Natural killer cell treated with Interleukin-12 subunit alpha and Interleukin-12 subunit beta and Interleukin-15 and Interleukin-18, amount 100 ng/mL, for 72 hours (primary cell): ENCODE measurements around the gene SELENOV. TPM values are rescaled to one million over a fixed set of nuclear protein-coding genes. Genes with fewer than 3 reads are reported as not detected.
A peak's percentile ranks its signal among the peaks of the same experiment; 100 is the strongest.
"Not testable (repeated sequence)": the region's sequence is repeated elsewhere in the genome, so short reads cannot be mapped to it uniquely, and the experiment has no call there.

Source experiments
- ATAC-seq, 2 donors: fragments of 150-1000 bp; cut with Tn5 transposase in 1 of 2; sonication (Bioruptor Pico), chemical (Tn5 transposase) in 1 of 2; 2 replicates each; pipeline ENCODE4 v1.10.0; 2021
- DNase-seq: peaks from one replicate; pipeline ENCODE4 v3.0.0; 2022; ENCODE audit warnings: low spot score
- H3K27ac Mint-ChIP-seq, 2 donors: 1 replicate in 1 of 2; 2 replicates in 1 of 2; pipeline ENCODE4 v1.8.0; 2022; ENCODE audit warnings: mixed read lengths in 2 of 2, mild to moderate bottlenecking in 1 of 2, moderate library complexity in 1 of 2
- H3K27me3 Mint-ChIP-seq, 2 donors: 1 replicate in 1 of 2; 2 replicates in 1 of 2; pipeline ENCODE4 v1.8.0; 2022; ENCODE audit warnings: mixed read lengths in 2 of 2
- H3K36me3 Mint-ChIP-seq: one replicate; pipeline ENCODE4 v1.8.0; 2022; ENCODE audit warnings: mixed read lengths
- H3K4me1 Mint-ChIP-seq, 2 donors: 1 replicate in 1 of 2; 2 replicates in 1 of 2; pipeline ENCODE4 v1.8.0; 2022; ENCODE audit warnings: low read depth in 2 of 2, mixed read lengths in 2 of 2, mild to moderate bottlenecking in 1 of 2
- H3K4me3 Mint-ChIP-seq: one replicate; pipeline ENCODE4 v1.8.0; 2022; ENCODE audit warnings: mixed read lengths
- H3K9me3 Mint-ChIP-seq: 2 replicates; pipeline ENCODE4 v1.8.0; 2022; ENCODE audit warnings: mixed read lengths
- total RNA-seq, 2 donors: library from RNA; stranded (reverse); gene quantifications; one replicate each; pipeline ENCODE4 v1.2.3, GENCODE V29; 2022

SELENOV gene, protein sequence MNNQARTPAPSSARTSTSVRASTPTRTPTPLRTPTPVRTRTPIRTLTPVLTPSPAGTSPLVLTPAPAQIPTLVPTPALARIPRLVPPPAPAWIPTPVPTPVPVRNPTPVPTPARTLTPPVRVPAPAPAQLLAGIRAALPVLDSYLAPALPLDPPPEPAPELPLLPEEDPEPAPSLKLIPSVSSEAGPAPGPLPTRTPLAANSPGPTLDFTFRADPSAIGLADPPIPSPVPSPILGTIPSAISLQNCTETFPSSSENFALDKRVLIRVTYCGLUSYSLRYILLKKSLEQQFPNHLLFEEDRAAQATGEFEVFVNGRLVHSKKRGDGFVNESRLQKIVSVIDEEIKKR
- total RNA-seq = not detected

DNA sequence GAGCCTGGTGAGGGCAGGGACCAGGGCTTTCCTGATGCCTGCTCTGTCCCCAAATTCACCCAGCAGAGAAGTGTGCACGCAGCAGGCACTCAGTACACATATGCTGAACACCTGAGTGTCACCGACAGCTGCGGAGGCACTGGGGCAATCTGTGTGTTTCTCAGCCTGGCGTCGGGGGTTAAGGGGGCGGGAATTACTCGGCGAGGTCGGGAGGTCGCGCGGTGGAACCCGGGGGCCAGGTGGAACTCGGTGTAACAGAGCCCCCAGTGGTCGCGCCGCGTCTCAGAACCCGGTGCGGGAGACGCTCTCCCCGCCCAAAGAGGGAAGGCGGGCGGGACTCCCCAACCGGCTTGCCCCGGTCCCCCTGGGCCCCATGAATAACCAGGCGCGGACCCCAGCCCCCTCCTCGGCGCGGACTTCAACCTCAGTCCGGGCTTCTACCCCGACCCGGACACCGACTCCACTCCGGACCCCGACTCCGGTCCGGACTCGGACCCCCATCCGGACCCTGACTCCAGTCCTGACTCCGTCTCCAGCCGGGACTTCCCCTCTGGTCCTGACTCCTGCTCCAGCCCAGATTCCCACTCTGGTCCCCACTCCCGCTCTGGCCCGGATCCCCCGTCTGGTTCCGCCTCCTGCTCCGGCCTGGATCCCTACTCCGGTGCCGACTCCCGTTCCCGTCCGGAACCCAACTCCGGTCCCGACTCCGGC lies at the start of gene SELENOV:
Gene SELENOV, plus strand, starts transcription at position 300 of the 711 bp plus-strand sequence. Its CDS starts 74 bp downstream, at position 374.
- H3K27me3 Mint-ChIP-seq = peaks cover 20 to 24% of the 10 kb centered on the region in 2 donors
- DNase-seq = no peak
- H3K4me1 Mint-ChIP-seq = peaks cover 7 to 9% of the 10 kb centered on the region in 2 donors

DNA sequence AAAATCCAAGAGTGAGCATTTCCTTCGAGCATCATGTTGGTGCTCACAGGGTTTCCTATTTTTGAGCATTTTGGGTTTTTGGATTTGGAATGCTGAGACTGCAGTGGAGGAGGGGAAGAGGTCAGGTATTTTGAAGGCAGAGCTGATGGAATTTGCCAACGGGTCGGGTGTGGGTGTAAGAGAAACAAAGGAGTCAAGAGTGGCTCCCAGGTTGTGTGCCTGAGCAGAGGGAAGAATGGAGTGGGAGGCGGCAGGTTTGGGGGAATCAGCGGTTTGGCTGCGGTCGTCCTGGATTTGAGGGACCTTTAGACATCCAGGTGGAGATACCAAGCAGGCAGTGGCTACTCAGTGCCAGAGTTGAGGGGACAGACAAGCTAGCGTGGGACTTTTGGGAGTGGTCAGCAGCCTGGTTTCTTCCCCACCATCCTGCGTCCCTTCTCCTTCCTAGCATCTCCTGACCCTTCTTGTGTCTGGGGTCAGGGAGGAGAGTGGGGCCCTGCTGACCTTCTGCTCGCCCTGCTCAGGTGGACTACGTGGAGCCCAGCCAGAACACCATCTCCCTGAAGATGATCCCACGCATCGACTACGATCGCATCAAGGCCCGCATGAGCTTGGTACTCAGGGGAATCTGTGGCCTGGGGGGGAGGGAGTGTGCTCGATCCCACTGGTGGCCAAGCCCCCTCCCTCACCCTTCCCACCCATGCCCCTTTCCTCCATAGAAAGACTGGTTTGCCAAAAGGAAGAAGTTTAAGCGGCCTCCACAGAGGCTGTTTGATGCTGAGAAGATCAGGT lies 48.8 kb upstream of the SELENOV start:
- Mint-ChIP-seq H3K36me3 (peaks cover 22% of the 10 kb centered on the region), H3K9me3 (no peaks in the 10 kb centered on the region), H3K4me3 (no peak overlapping the region), H3K27me3 (no peaks in the 10 kb centered on the region), H3K4me1 (peaks cover 4 to 9% of the 10 kb centered on the region in 2 donors), H3K27ac (no peak overlapping the region)
- DNase-seq (no peak), ATAC-seq (no peak)

More for the DNA sequence above, at the start of gene SELENOV:
- Mint-ChIP-seq H3K9me3 (no peaks in the 10 kb centered on the region), H3K36me3 (peaks cover 12% of the 10 kb centered on the region), H3K27ac (no peak within 1 kb of the TSS), H3K4me3 (no peak within 1 kb of the TSS)
- peak in 1 of 2 donors; percentile 34 for ATAC-seq

- Mint-ChIP-seq H3K4me3 (no peak overlapping the region), H3K9me3 (no peaks in the 10 kb centered on the region), H3K27me3 (no peaks in the 10 kb centered on the region), H3K4me1 (peaks cover 6 to 16% of the 10 kb centered on the region in 2 donors), H3K27ac (no peak overlapping the region), H3K36me3 (peaks cover 29% of the 10 kb centered on the region)
- DNase-seq = no peak
- ATAC-seq = no peak
Observed at GRCh38 chr19:39467941-39468340, 47.0 kb upstream of the SELENOV start.

GRCh38 chr19:39469036-39469435 lies 45.9 kb upstream of the SELENOV start:
- Mint-ChIP-seq H3K4me1 (peaks cover 9 to 16% of the 10 kb centered on the region in 2 donors), H3K27me3 (no peaks in the 10 kb centered on the region), H3K9me3 (no peaks in the 10 kb centered on the region), H3K27ac (no peak overlapping the region), H3K4me3 (no peak overlapping the region), H3K36me3 (peaks cover 29% of the 10 kb centered on the region)
- no peak for DNase-seq
- no peak for ATAC-seq

- Mint-ChIP-seq H3K27ac (no peak overlapping the region), H3K27me3 (no peaks in the 10 kb centered on the region), H3K36me3 (peaks cover 29% of the 10 kb centered on the region), H3K4me3 (no peak overlapping the region), H3K4me1 (peaks cover 11 to 16% of the 10 kb centered on the region in 2 donors), H3K9me3 (no peaks in the 10 kb centered on the region)
- ATAC-seq (no peak), DNase-seq (no peak)
Observed at GRCh38 chr19:39469567-39469966, 45.4 kb upstream of the SELENOV start.

GRCh38 chr19:39470724-39471339 lies 44.1 kb upstream of the SELENOV start:
- Mint-ChIP-seq H3K27me3 (no peaks in the 10 kb centered on the region), H3K36me3 (peaks cover 18% of the 10 kb centered on the region), H3K27ac (peak overlapping the region in 1 of 2 donors; percentile 54), H3K9me3 (no peaks in the 10 kb centered on the region), H3K4me3 (no peak overlapping the region), H3K4me1 (peaks cover 11 to 13% of the 10 kb centered on the region in 2 donors)
- DNase-seq (no peak), ATAC-seq (no peak)

- DNase-seq (no peak), ATAC-seq (no peak)
- H3K27me3 Mint-ChIP-seq = no peaks in the 10 kb centered on the region
- peak overlapping the region; percentile 54 to 63 for H3K27ac Mint-ChIP-seq
- H3K36me3 Mint-ChIP-seq = peaks cover 14% of the 10 kb centered on the region
- peaks cover 11 to 12% of the 10 kb centered on the region in 2 donors for H3K4me1 Mint-ChIP-seq
- H3K9me3 Mint-ChIP-seq = no peaks in the 10 kb centered on the region
- no peak overlapping the region for H3K4me3 Mint-ChIP-seq
Observed at GRCh38 chr19:39471756-39472536, 43.0 kb upstream of the SELENOV start.

GRCh38 chr19:39472746-39473442 lies 42.0 kb upstream of the SELENOV start:
- ATAC-seq (no peak), DNase-seq (no peak)
- H3K36me3 Mint-ChIP-seq = peaks cover 14% of the 10 kb centered on the region
- no peaks in the 10 kb centered on the region for H3K27me3 Mint-ChIP-seq
- no peak overlapping the region for H3K27ac Mint-ChIP-seq
- no peak overlapping the region for H3K4me3 Mint-ChIP-seq
- H3K9me3 Mint-ChIP-seq = no peaks in the 10 kb centered on the region
- H3K4me1 Mint-ChIP-seq = peaks cover 11 to 12% of the 10 kb centered on the region in 2 donors

- H3K36me3 Mint-ChIP-seq = peaks cover 14% of the 10 kb centered on the region
- peaks cover 11 to 12% of the 10 kb centered on the region in 2 donors for H3K4me1 Mint-ChIP-seq
- no peaks in the 10 kb centered on the region for H3K27me3 Mint-ChIP-seq
- DNase-seq (no peak), ATAC-seq (no peak)
- H3K27ac Mint-ChIP-seq = no peak overlapping the region
- no peak overlapping the region for H3K4me3 Mint-ChIP-seq
- no peaks in the 10 kb centered on the region for H3K9me3 Mint-ChIP-seq
Observed at GRCh38 chr19:39473443-39473960, 41.4 kb upstream of the SELENOV start.

DNA sequence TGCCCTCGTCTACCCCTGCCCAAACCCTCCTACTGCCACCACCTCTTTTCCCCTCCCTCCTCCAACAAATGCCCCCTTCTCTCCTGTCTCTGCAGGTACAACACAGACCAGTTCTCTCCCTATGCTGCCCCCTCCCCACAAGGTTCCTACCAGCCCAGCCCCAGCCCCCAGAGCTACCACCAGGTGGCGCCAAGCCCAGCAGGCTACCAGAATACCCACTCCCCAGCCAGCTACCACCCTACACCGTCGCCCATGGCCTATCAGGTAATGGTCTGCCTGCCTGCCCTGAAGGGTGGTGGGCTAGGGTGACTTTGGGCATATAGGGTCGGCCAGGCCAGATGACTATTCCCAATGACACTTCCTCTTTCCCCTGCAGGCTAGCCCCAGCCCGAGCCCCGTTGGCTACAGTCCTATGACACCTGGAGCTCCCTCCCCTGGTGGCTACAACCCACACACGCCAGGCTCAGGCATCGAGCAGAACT lies 40.8 kb upstream of the SELENOV start:
- peak overlapping the region in 1 of 2 donors; percentile 51 for H3K27ac Mint-ChIP-seq
- peaks cover 13% of the 10 kb centered on the region for H3K36me3 Mint-ChIP-seq

GRCh38 chr19:39475748-39476147 lies 39.2 kb upstream of the SELENOV start:
- Mint-ChIP-seq H3K27ac (no peak overlapping the region), H3K36me3 (peaks cover 7% of the 10 kb centered on the region), H3K4me3 (no peak overlapping the region)

More for the DNA sequence above, 40.8 kb upstream of the SELENOV start:
- DNase-seq = peak; percentile 72
- no peaks in the 10 kb centered on the region for H3K9me3 Mint-ChIP-seq
- peaks cover 11 to 12% of the 10 kb centered on the region in 2 donors for H3K4me1 Mint-ChIP-seq
- peak; percentile 48 to 49 for ATAC-seq
- no peak overlapping the region for H3K4me3 Mint-ChIP-seq
- H3K27me3 Mint-ChIP-seq = no peaks in the 10 kb centered on the region

GRCh38 chr19:39479319-39479801 lies 35.6 kb upstream of the SELENOV start:
- not testable (repeated sequence) for H3K36me3 Mint-ChIP-seq, H3K9me3 Mint-ChIP-seq, H3K27me3 Mint-ChIP-seq, DNase-seq, ATAC-seq
- peaks cover 23% of the 10 kb centered on the region in 2 donors for H3K4me1 Mint-ChIP-seq
- H3K27ac Mint-ChIP-seq = peak overlapping the region; percentile 76 to 95
- peak overlapping the region; percentile 92 for H3K4me3 Mint-ChIP-seq

More at GRCh38 chr19:39475748-39476147, 39.2 kb upstream of the SELENOV start:
- no peaks in the 10 kb centered on the region for H3K27me3 Mint-ChIP-seq
- DNase-seq (no peak), ATAC-seq (no peak)
- H3K9me3 Mint-ChIP-seq = no peaks in the 10 kb centered on the region
- peaks cover 18 to 19% of the 10 kb centered on the region in 2 donors for H3K4me1 Mint-ChIP-seq
